HEK293T (cell line): ENCODE data around the gene PIGU.

Source experiments
- CTCF ChIA-PET: fragments of 350-600 bp; formaldehyde crosslinking; extraction: SDS; loops from one replicate; lab custom pipeline; 2021; ENCODE audit warnings: antibody characterized with exemption, inconsistent platforms; lab: Yijun Ruan, JAX
- POLR2A ChIA-PET: fragments of 350-600 bp; formaldehyde crosslinking; extraction: SDS; loops from one replicate; lab custom pipeline; 2020; ENCODE audit warnings: antibody characterized with exemption, inconsistent platforms; lab: Yijun Ruan, JAX
- DNase-seq: peaks from one replicate; pipeline ENCODE4 v3.0.0; 2012; ENCODE audit warnings: mixed read lengths; ENCODE audit errors: extremely low spot score
- ARNT ChIP-seq: fragments of 450-650 bp; IDR thresholded peaks from 2 replicates; pipeline ENCODE4 v1.6.1; 2017; ENCODE audit warnings: mild to moderate bottlenecking
- BHLHE40 ChIP-seq: fragments of 450-650 bp; IDR thresholded peaks from 2 replicates; pipeline ENCODE4 v1.6.1; 2016; ENCODE audit warnings: mild to moderate bottlenecking, moderate library complexity, borderline replicate concordance
- CTBP1 ChIP-seq: fragments of 450-650 bp; IDR thresholded peaks from 2 replicates; pipeline ENCODE4 v1.6.1; 2016; ENCODE audit warnings: borderline replicate concordance
- ELF4 ChIP-seq: fragments of 450-650 bp; IDR thresholded peaks from 2 replicates; pipeline ENCODE4 v1.6.1; 2017; ENCODE audit warnings: antibody characterized with exemption
- FOXA1 ChIP-seq: fragments of 450-650 bp; IDR thresholded peaks from 2 replicates; pipeline ENCODE4 v1.6.1; 2016; ENCODE audit warnings: mild to moderate bottlenecking
- FOXK2 ChIP-seq: fragments of 450-650 bp; IDR thresholded peaks from 2 replicates; pipeline ENCODE4 v1.6.1; 2016; ENCODE audit warnings: mild to moderate bottlenecking
- FOXM1 ChIP-seq: fragments of 450-650 bp; IDR thresholded peaks from 2 replicates; pipeline ENCODE4 v1.6.1; 2017; ENCODE audit warnings: mild to moderate bottlenecking, borderline replicate concordance
- HDGF ChIP-seq: fragments of 450-650 bp; IDR thresholded peaks from 2 replicates; pipeline ENCODE4 v1.6.1; 2017; ENCODE audit warnings: antibody characterized with exemption, borderline replicate concordance
- L3MBTL2 ChIP-seq: fragments of 450-650 bp; conservative IDR thresholded peaks from 2 replicates; pipeline ENCODE4 v1.6.1; 2016; ENCODE audit warnings: mild to moderate bottlenecking
- LEF1 ChIP-seq: fragments of 450-650 bp; IDR thresholded peaks from 2 replicates; pipeline ENCODE4 v1.6.1; 2017; ENCODE audit warnings: mild to moderate bottlenecking, borderline replicate concordance
- NFRKB ChIP-seq: fragments of 450-650 bp; IDR thresholded peaks from 2 replicates; pipeline ENCODE4 v1.6.1; 2016; ENCODE audit warnings: mild to moderate bottlenecking, moderate library complexity
- PKNOX1 ChIP-seq: fragments of 450-650 bp; IDR thresholded peaks from 2 replicates; pipeline ENCODE4 v1.6.1; 2016
- SP1 ChIP-seq: fragments of 450-650 bp; IDR thresholded peaks from 2 replicates; pipeline ENCODE4 v1.6.1; 2017
- SUZ12 ChIP-seq: fragments of 450-650 bp; IDR thresholded peaks from 2 replicates; pipeline ENCODE4 v1.6.1; 2016; ENCODE audit warnings: mild to moderate bottlenecking
- TARDBP ChIP-seq: fragments of 450-650 bp; IDR thresholded peaks from 2 replicates; pipeline ENCODE4 v1.6.1; 2016
- ZNF384 ChIP-seq: fragments of 450-650 bp; IDR thresholded peaks from 2 replicates; pipeline ENCODE4 v1.6.1; 2016

The PIGU gene

GRCh38 chr20:34703424-34704176 lies 26.7 kb upstream of the PIGU start:
- POLR2A ChIA-PET, result interaction anchor here (0.7 to 1.1 kb wide), 3 partner anchors 13 to 122 kb away, joined by 3 read pairs; partner anchors contain the start of genes NCOA6 and PIGU
- CTCF ChIA-PET, result interaction anchor here (0.6 kb wide), 1 partner anchor 66 kb away, joined by 3 read pairs; no protein-coding TSS in a partner anchor
- DNase-seq, result peak; percentile 21
- TF ChIP-seq SP1, result no peak
- no peak for TF ChIP-seq FOXK2
- TF ChIP-seq ELF4, result no peak
- no peak for TF ChIP-seq FOXA1
- no peak for TF ChIP-seq ARNT
- no peak for TF ChIP-seq FOXM1
- no peak for TF ChIP-seq CTBP1
- TF ChIP-seq BHLHE40, result no peak

- ChIA-PET CTCF (no interaction called here), POLR2A (interaction anchor here (0.9 to 1.1 kb wide), 2 partner anchors 26 to 122 kb away, joined by 3 read pairs; partner anchors contain the start of genes NCOA6 and PIGU)
Measured at GRCh38 chr20:34703061-34703423, 26.1 kb upstream of the PIGU start.

GRCh38 chr20:34701405-34702085 lies 24.7 kb upstream of the PIGU start:
- TF ChIP-seq ELF4 (no peak), SP1 (no peak), FOXM1 (no peak), CTBP1 (no peak), FOXK2 (no peak), TARDBP (no peak), PKNOX1 (no peak)
- no peak for DNase-seq
- POLR2A ChIA-PET, result no interaction called here
- CTCF ChIA-PET, result no interaction called here

More at GRCh38 chr20:34703061-34703423, 26.1 kb upstream of the PIGU start:
- TF ChIP-seq CTBP1 (no peak), ZNF384 (no peak), FOXM1 (no peak), BHLHE40 (no peak), NFRKB (no peak), LEF1 (no peak)
- DNase-seq, result no peak

- ChIA-PET CTCF (interaction anchor here (0.9 kb wide), 1 partner anchor 13 kb away, joined by 5 read pairs; no protein-coding TSS in a partner anchor), POLR2A (no interaction called here)
- TF ChIP-seq FOXM1 (no peak), SP1 (no peak), HDGF (no peak), FOXA1 (no peak), LEF1 (no peak), NFRKB (no peak), BHLHE40 (no peak), FOXK2 (no peak), TARDBP (no peak), CTBP1 (no peak), ARNT (no peak), L3MBTL2 (no peak), ZNF384 (no peak), ELF4 (no peak), SUZ12 (no peak), PKNOX1 (no peak)
- DNase-seq, result no peak
Measured at GRCh38 chr20:34693414-34693813, 16.5 kb upstream of the PIGU start.

GRCh38 chr20:34691838-34692237 lies 14.9 kb upstream of the PIGU start:
- TF ChIP-seq HDGF (no peak), NFRKB (no peak), FOXA1 (no peak)
- POLR2A ChIA-PET, result interaction anchor here (2.2 kb wide), 1 partner anchor 15 kb away, joined by 6 read pairs; the partner anchor contains the start of gene PIGU
- CTCF ChIA-PET, result interaction anchor here (0.6 kb wide), 1 partner anchor 501 kb away, joined by 3 read pairs; no protein-coding TSS in a partner anchor
- DNase-seq, result no peak

GRCh38 chr20:34689486-34689885 lies 12.6 kb upstream of the PIGU start:
- ChIA-PET CTCF (no interaction called here), POLR2A (interaction anchor here (0.9 to 2.2 kb wide), 2 partner anchors 12 to 16 kb away, joined by 3 to 6 read pairs; partner anchors contain the start of gene PIGU)
- TF ChIP-seq NFRKB (no peak), L3MBTL2 (no peak), SUZ12 (no peak), TARDBP (no peak), FOXK2 (no peak), BHLHE40 (no peak), ARNT (no peak), ELF4 (no peak), ZNF384 (no peak), FOXA1 (no peak), CTBP1 (no peak), FOXM1 (no peak), LEF1 (no peak), HDGF (no peak)
- DNase-seq, result no peak
